Epithelial cell of esophagus (primary cell): ENCODE data around the gene TANC1.

Experiments used
- DNase-seq: peaks from one replicate; pipeline ENCODE4 v3.0.0; 2010; ENCODE audit warnings: low read depth
- H3K4me3 ChIP-seq: 2 replicates; pipeline ENCODE4 v1.5.1; 2011; ENCODE audit warnings: mild to moderate bottlenecking, low read length, control low read depth
- CTCF ChIP-seq: IDR thresholded peaks from 2 replicates; pipeline ENCODE4 v1.5.1; 2011; ENCODE audit warnings: low read depth, mild to moderate bottlenecking, low read length, control low read depth, inconsistent platforms; ENCODE audit not compliant: insufficient read depth; ENCODE audit errors: missing control alignments

The TANC1 gene

GRCh38 chr2:159103411-159103810, 135.0 kb downstream of the TANC1 start:
- DNase-seq: no peak
- no peak overlapping the region for H3K4me3 ChIP-seq
- TF ChIP-seq CTCF: no peak

- H3K4me3 ChIP-seq: no peak overlapping the region
- no peak for DNase-seq
- no peak for TF ChIP-seq CTCF
Measured at GRCh38 chr2:159106109-159106508, 137.7 kb downstream of the TANC1 start.

- no peak for TF ChIP-seq CTCF
- DNase-seq: peak; percentile 64
- H3K4me3 ChIP-seq: no peak overlapping the region
Measured at GRCh38 chr2:159108181-159108893, 139.9 kb downstream of the TANC1 start.

- no peak for TF ChIP-seq CTCF
- no peak for DNase-seq
Measured at GRCh38 chr2:159109517-159109916, 141.1 kb downstream of the TANC1 start.

GRCh38 chr2:159110784-159111183, 142.3 kb downstream of the TANC1 start:
- DNase-seq: peak; percentile 27
- no peak overlapping the region for H3K4me3 ChIP-seq
- TF ChIP-seq CTCF: no peak

More at GRCh38 chr2:159109517-159109916, 141.1 kb downstream of the TANC1 start:
- no peak overlapping the region for H3K4me3 ChIP-seq

- no peak for TF ChIP-seq CTCF
- no peak for DNase-seq
- H3K4me3 ChIP-seq: no peak overlapping the region
Measured at GRCh38 chr2:159111346-159111927, 143.0 kb downstream of the TANC1 start.

- no peak for TF ChIP-seq CTCF
- DNase-seq: no peak
- H3K4me3 ChIP-seq: no peak overlapping the region
Measured at GRCh38 chr2:159114835-159115234, 146.4 kb downstream of the TANC1 start.
